Memory B cell (primary cell): Measurements from ENCODE around the gene PDZD2.

Experiments
- ATAC-seq: fragments of 150-1000 bp; cut with Tn5 transposase; 2 replicates; pipeline ENCODE4 v1.10.0; 2021; ENCODE audit warnings: low read depth, mild to moderate bottlenecking, moderate library complexity
- DNase-seq, 2 donors: peaks; one replicate each; pipeline ENCODE4 v3.0.0; 2022; ENCODE audit warnings: low spot score in 2 of 2
- H3K27ac Mint-ChIP-seq: one replicate; pipeline ENCODE4 v1.8.0; 2022; ENCODE audit warnings: mild to moderate bottlenecking, moderate library complexity, mixed read lengths
- H3K27me3 Mint-ChIP-seq: one replicate; pipeline ENCODE4 v1.8.0; 2022; ENCODE audit warnings: mixed read lengths
- H3K36me3 Mint-ChIP-seq: one replicate; pipeline ENCODE4 v1.8.0; 2022; ENCODE audit warnings: mild to moderate bottlenecking, mixed read lengths
- H3K4me1 Mint-ChIP-seq: one replicate; pipeline ENCODE4 v1.8.0; 2022; ENCODE audit warnings: mixed read lengths
- H3K4me3 Mint-ChIP-seq: one replicate; pipeline ENCODE4 v1.8.0; 2022; ENCODE audit warnings: mild to moderate bottlenecking, moderate library complexity, mixed read lengths
- H3K9me3 Mint-ChIP-seq: one replicate; pipeline ENCODE4 v1.8.0; 2022; ENCODE audit warnings: mixed read lengths

The PDZD2 gene

DNA sequence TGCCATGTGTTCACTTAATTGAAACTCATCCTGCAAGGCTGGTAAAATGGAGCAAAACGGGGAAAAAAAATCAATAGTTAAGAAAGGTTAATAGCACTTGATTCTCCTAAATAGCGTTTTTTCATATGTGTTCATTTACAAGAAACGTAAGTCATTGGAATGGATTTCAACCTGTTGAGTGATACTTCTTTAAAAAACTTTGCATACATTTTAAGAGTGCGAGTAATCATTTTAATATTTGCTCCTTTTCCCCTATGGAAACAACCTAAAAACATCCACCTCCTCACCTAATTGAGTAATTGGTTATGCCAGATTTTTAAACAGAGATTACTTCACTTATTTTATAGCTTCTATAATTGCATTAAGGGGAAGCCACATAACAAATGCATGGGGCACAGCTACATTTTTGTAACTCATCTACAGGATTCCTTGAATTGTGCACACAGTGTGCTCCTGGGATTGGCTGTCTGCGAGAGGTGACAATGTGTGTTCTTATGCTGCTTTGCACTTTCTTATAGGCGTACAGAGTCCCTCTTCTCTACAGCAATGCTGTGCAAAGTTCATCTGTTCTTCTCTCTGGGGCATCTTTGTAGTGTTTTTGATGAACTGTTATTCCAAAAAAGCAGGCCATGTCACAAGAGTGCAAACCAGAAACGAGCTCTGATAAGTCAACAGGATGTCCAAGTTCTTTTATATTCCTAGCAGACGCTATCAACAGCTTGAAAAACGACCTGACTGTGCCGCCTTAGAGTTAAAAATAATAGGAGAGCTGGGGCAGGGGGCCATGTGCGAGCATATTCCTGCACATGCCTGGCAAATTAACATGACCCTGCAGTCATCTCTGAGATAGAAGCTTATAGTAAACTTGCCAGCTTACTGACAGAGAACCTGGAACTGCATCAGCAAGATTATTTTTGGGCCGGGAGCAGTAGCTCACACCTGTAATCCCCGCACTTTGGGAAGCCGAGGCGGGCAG is 417.2 kb downstream of the PDZD2 start:
- Mint-ChIP-seq H3K27ac (no peak overlapping the region), H3K9me3 (no peaks in the 10 kb centered on the region), H3K36me3 (no peaks in the 10 kb centered on the region), H3K4me1 (no peaks in the 10 kb centered on the region), H3K27me3 (peaks cover 10% of the 10 kb centered on the region), H3K4me3 (no peak overlapping the region)
- ATAC-seq, result no peak
- no peak for DNase-seq

GRCh38 chr5:32057187-32058096 is 418.5 kb downstream of the PDZD2 start:
- ATAC-seq, result no peak

GRCh38 chr5:32058101-32058500 is 419.2 kb downstream of the PDZD2 start:
- no peaks in the 10 kb centered on the region for H3K4me1 Mint-ChIP-seq
- H3K4me3 Mint-ChIP-seq, result no peak overlapping the region
- H3K36me3 Mint-ChIP-seq, result no peaks in the 10 kb centered on the region
- no peak for ATAC-seq
- no peak for DNase-seq
- H3K9me3 Mint-ChIP-seq, result no peaks in the 10 kb centered on the region
- H3K27ac Mint-ChIP-seq, result no peak overlapping the region
- peaks cover 7% of the 10 kb centered on the region for H3K27me3 Mint-ChIP-seq

More at GRCh38 chr5:32057187-32058096, 418.5 kb downstream of the PDZD2 start:
- Mint-ChIP-seq H3K36me3 (no peaks in the 10 kb centered on the region), H3K9me3 (no peaks in the 10 kb centered on the region), H3K4me3 (no peak overlapping the region), H3K4me1 (no peaks in the 10 kb centered on the region), H3K27ac (no peak overlapping the region), H3K27me3 (peaks cover 7% of the 10 kb centered on the region)
- DNase-seq, result no peak

DNA sequence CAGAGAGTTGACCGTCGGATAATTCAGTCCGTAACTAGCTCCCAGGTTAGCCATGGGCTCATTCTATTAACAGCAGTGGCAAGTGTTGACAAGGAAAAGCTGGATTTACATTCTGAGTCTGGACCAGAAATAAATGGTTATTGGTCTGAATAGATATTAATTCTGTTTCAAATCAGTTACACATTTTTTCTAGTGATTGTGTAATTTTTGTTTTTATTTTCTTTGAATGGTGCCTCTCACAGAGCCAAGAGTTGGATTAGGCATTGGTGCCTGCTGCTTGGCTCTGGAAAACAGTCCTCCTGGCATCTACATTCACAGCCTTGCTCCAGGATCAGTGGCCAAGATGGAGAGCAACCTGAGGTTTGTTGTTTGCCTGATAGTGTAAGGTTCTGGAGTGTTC is 420.1 kb downstream of the PDZD2 start:
- H3K9me3 Mint-ChIP-seq, result no peaks in the 10 kb centered on the region
- ATAC-seq, result no peak
- H3K4me1 Mint-ChIP-seq, result no peaks in the 10 kb centered on the region
- no peak overlapping the region for H3K4me3 Mint-ChIP-seq
- DNase-seq, result no peak
- no peak overlapping the region for H3K27ac Mint-ChIP-seq
- peaks cover 4% of the 10 kb centered on the region for H3K27me3 Mint-ChIP-seq
- H3K36me3 Mint-ChIP-seq, result no peaks in the 10 kb centered on the region

DNA sequence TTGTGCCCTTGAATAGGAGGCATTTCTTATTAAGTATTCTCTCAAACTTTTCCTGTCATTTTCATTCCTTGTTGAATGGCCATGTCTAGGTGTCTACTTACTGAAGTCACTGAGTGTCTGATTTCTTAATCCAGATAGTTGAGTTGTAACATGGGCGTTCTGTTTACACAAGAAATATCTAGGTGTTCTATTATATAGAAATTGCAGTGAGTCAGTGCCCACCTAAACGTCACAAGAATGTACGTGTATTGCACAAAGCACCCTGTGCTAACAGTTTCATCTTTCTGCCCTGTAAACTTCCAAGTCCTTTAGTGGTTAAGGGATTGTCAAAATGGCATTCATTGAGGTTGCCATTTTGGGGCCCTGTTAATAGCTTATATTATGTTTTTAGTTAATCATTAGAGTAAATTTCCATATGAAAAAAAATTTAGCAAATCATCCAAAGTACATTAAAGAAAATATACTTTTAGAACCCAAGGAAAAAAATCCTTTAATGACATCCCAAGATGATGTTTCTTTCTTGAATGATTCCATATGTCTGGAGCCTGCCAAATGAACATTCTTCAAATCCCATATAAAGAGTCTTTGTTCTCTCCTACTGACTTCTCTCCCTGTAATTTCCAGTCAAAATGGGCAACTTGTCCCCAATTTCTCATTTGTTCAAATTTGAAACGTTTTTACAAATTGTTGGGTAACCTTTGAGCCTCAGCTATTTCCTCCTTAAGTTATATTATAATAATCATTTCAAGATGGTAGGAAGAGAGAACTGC is 421.0 kb downstream of the PDZD2 start:
- peaks cover 4% of the 10 kb centered on the region for H3K27me3 Mint-ChIP-seq
- no peaks in the 10 kb centered on the region for H3K9me3 Mint-ChIP-seq
- H3K27ac Mint-ChIP-seq, result no peak overlapping the region
- H3K36me3 Mint-ChIP-seq, result no peaks in the 10 kb centered on the region
- H3K4me3 Mint-ChIP-seq, result no peak overlapping the region
- no peaks in the 10 kb centered on the region for H3K4me1 Mint-ChIP-seq
- no peak for DNase-seq
- no peak for ATAC-seq

DNA sequence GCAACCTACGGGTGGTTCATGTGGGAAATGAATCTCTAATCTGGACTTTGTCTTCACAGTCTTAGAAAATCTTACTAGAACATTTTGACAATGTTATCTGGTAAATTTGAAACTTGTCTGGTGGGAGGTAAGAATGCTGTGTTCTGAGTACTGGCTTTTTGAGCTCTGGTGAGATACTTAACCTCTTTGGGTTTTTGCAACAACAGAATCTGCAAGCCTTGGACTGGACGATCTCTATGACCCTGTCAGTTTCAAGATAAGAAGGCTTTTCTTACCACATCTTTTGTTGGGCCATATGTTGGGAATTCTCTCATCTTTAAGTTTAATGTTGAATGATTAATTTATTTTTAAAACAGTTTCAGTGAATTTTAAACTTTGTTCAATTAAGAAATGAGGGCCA is 422.3 kb downstream of the PDZD2 start:
- no peaks in the 10 kb centered on the region for H3K9me3 Mint-ChIP-seq
- H3K27me3 Mint-ChIP-seq, result peaks cover 4% of the 10 kb centered on the region
- DNase-seq (no peak), ATAC-seq (no peak)
- no peak overlapping the region for H3K27ac Mint-ChIP-seq
- no peak overlapping the region for H3K4me3 Mint-ChIP-seq
- no peaks in the 10 kb centered on the region for H3K36me3 Mint-ChIP-seq
- H3K4me1 Mint-ChIP-seq, result no peaks in the 10 kb centered on the region

DNA sequence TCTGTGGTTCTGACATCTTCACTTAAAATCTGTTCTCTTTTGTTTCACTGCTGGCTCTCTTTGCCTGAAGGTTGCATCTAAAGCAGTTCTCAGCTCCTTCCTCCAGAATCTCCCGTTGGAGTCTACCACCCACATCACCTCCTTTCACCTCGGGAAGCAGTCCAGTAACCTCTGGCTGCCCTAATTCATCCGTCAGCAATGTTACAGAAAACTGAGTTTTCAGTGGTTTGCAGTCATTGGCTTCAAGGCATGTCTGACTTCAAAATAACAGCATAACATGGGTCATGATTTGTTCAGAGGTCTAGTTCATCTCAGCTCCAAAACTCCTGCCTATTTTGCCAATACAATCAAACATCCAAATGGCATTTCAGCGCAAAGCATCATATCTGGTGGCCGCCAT is 427.5 kb downstream of the PDZD2 start:
- Mint-ChIP-seq H3K4me3 (no peak overlapping the region), H3K36me3 (no peaks in the 10 kb centered on the region), H3K27me3 (peaks cover 3% of the 10 kb centered on the region), H3K9me3 (no peaks in the 10 kb centered on the region), H3K27ac (no peak overlapping the region), H3K4me1 (no peaks in the 10 kb centered on the region)
- ATAC-seq (no peak), DNase-seq (no peak)

GRCh38 chr5:32067774-32068470 is 429.0 kb downstream of the PDZD2 start:
- ATAC-seq (no peak), DNase-seq (no peak)
- Mint-ChIP-seq H3K36me3 (no peaks in the 10 kb centered on the region), H3K4me1 (no peaks in the 10 kb centered on the region), H3K9me3 (no peaks in the 10 kb centered on the region), H3K27ac (no peak overlapping the region), H3K4me3 (no peak overlapping the region), H3K27me3 (peaks cover 3% of the 10 kb centered on the region)

- H3K27me3 Mint-ChIP-seq, result peaks cover 3% of the 10 kb centered on the region
- no peaks in the 10 kb centered on the region for H3K4me1 Mint-ChIP-seq
- no peaks in the 10 kb centered on the region for H3K9me3 Mint-ChIP-seq
- DNase-seq, result no peak
- no peak for ATAC-seq
- H3K36me3 Mint-ChIP-seq, result no peaks in the 10 kb centered on the region
- no peak overlapping the region for H3K4me3 Mint-ChIP-seq
- H3K27ac Mint-ChIP-seq, result no peak overlapping the region
Observed at GRCh38 chr5:32068561-32068960, 429.6 kb downstream of the PDZD2 start.

DNA sequence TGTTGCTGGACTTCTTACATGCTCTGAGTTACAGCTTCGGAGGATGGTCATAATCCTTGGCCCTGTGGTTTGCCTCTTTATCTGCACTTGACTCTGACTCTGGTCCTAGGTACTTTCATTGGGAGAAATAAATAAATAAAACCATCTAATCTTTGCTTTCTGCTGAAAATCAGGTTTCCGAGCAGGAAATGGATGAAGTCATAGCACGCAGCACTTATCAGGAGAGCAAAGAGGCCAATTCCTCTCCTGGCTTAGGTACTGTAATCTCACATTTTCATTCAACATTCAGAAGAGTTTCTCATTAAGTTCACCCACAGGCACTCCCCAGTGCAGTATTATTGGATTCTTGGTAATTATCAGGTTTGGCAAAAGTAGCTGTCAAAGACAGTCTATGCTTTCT is 430.5 kb downstream of the PDZD2 start:
- Mint-ChIP-seq H3K9me3 (no peaks in the 10 kb centered on the region), H3K36me3 (no peaks in the 10 kb centered on the region), H3K27ac (no peak overlapping the region), H3K4me3 (no peak overlapping the region), H3K27me3 (peaks cover 3% of the 10 kb centered on the region), H3K4me1 (no peaks in the 10 kb centered on the region)
- DNase-seq, result no peak
- no peak for ATAC-seq

DNA sequence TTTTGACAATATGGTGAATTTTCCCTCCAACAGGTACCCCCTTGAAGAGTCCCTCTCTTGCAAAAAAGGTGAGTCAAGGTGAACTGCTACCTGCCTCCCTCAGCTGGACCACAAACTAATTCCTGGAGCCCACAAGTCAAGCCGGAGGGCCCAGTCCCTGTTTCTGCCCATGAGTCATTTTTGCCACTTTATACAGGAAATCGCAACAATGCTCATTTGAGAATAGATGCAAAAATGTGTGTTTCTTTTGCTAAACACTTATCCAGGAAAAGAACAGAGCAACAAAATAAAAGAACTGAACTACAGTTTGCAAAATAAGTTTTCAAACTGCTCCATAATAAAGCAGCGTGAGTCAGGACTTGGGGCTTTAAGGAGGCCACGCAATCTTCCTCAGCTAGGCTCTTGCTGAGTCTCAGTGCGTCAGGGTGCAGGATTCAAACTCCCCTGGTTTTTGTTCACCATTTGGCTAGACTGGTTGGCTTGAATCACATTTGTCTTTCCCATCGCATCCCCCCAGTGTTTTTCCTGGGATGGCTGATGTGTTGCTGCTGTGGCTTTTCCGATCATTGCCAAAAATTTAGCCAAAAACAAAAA is 432.5 kb downstream of the PDZD2 start:
- peaks cover 1% of the 10 kb centered on the region for H3K27me3 Mint-ChIP-seq
- H3K36me3 Mint-ChIP-seq, result no peaks in the 10 kb centered on the region
- ATAC-seq (no peak), DNase-seq (no peak)
- H3K27ac Mint-ChIP-seq, result no peak overlapping the region
- no peaks in the 10 kb centered on the region for H3K9me3 Mint-ChIP-seq
- H3K4me3 Mint-ChIP-seq, result no peak overlapping the region
- no peaks in the 10 kb centered on the region for H3K4me1 Mint-ChIP-seq

DNA sequence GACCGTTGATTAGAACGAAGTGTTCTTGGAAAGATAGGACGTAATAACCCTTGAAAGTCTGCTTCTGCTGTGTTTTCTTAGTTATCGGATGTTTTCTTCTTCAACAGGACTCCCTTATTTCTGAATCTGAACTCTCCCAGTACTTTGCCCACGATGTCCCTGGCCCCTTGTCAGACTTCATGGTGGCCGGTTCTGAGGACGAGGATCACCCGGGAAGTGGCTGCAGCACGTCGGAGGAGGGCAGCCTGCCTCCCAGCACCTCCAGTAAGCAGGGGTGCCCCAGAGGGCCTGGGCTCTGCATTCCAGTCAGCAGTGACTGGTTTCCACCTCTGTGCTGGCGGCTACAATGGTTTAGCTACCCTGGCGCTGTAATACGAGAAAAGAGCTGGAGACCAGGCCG is 433.1 kb downstream of the PDZD2 start:
- no peak for ATAC-seq
- H3K36me3 Mint-ChIP-seq, result no peaks in the 10 kb centered on the region

DNA sequence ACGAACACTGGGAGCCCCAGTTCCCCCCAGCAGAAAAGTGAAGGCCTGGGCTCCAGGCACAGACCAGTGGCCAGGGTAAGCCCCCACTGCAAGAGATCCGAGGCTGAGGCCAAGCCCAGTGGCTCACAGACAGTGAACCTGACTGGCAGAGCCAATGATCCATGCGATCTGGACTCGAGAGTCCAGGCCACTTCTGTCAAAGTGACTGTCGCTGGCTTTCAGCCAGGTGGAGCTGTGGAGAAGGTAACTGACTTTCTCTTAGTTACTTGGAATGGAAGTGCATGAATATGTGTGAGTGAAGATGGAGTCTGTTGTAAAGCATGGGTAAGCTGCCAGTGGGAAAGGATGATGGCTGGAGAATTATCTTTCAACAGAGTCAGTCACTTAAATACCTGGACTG is 435.5 kb downstream of the PDZD2 start:
- H3K36me3 Mint-ChIP-seq, result no peaks in the 10 kb centered on the region
- H3K27me3 Mint-ChIP-seq, result no peaks in the 10 kb centered on the region
- H3K4me3 Mint-ChIP-seq, result no peak overlapping the region
- no peaks in the 10 kb centered on the region for H3K4me1 Mint-ChIP-seq
- ATAC-seq (no peak), DNase-seq (no peak)
- no peak overlapping the region for H3K27ac Mint-ChIP-seq
- H3K9me3 Mint-ChIP-seq, result no peaks in the 10 kb centered on the region

More for the DNA sequence above, 433.1 kb downstream of the PDZD2 start:
- Mint-ChIP-seq H3K27me3 (peaks cover 1% of the 10 kb centered on the region), H3K9me3 (no peaks in the 10 kb centered on the region), H3K4me3 (no peak overlapping the region), H3K27ac (no peak overlapping the region), H3K4me1 (no peaks in the 10 kb centered on the region)
- no peak for DNase-seq
